K562 (cell line): ENCODE results near the gene BCAS2. TPM values are rescaled to one million over a fixed set of nuclear protein-coding genes. Genes with fewer than 3 reads are reported as not detected.

Experiments
- FOXP4 ChIP-seq: sonication (generic); formaldehyde crosslinking; IDR thresholded peaks from 2 replicates; pipeline ENCODE4 v1.8.0; 2022; ENCODE audit warnings: mild to moderate bottlenecking, missing genetic modification reagents, borderline replicate concordance
- HCFC1 ChIP-seq: IDR thresholded peaks from 2 replicates; pipeline ENCODE4 v1.6.1; 2012; ENCODE audit warnings: low read depth, low read length, improper control_type of control experiment
- HMGN3 ChIP-seq: IDR thresholded peaks from 2 replicates; pipeline ENCODE4 v1.6.1; 2011; ENCODE audit warnings: borderline replicate concordance, low read depth, mild to moderate bottlenecking, mixed read lengths, low read length; ENCODE audit not compliant: insufficient read length; ENCODE audit errors: extremely low read depth
- MAFF ChIP-seq: IDR thresholded peaks from 2 replicates; pipeline ENCODE4 v1.6.1; 2012; ENCODE audit warnings: low read length, improper control_type of control experiment
- REST ChIP-seq, 2 experiments: fragments of 450-650 bp; formaldehyde crosslinking in 1 of 2; IDR thresholded peaks; 2 replicates each; pipeline versions ENCODE4 v1.4.0 to v1.6.1; 2014 to 2020; ENCODE audit warnings: mild to moderate bottlenecking in 2 of 2, borderline replicate concordance in 1 of 2, low read depth in 1 of 2
- SIX5 ChIP-seq, 2 experiments: IDR thresholded peaks; 2 replicates each; pipeline ENCODE4 v1.6.1; 2011; ENCODE audit warnings: low read length in 2 of 2, borderline replicate concordance in 1 of 2, low read depth in 1 of 2, mild to moderate bottlenecking in 1 of 2, moderate library complexity in 1 of 2; ENCODE audit not compliant: insufficient read depth in 1 of 2
- SMARCA4 ChIP-seq: fragments of 450-650 bp; IDR thresholded peaks from 2 replicates; pipeline ENCODE4 v1.6.1; 2016
- TFE3 ChIP-seq: fragments of 450-650 bp; formaldehyde crosslinking; IDR thresholded peaks from 2 replicates; pipeline ENCODE4 v1.4.0; 2020; ENCODE audit warnings: mild to moderate bottlenecking, mixed read lengths
- TOE1 ChIP-seq, 2 experiments: fragments of 450-650 bp in 1 of 2; sonication (generic) in 1 of 2; formaldehyde crosslinking in 1 of 2; IDR thresholded peaks; 2 replicates each; pipeline versions ENCODE4 v1.7.1 to v1.8.0; 2016 to 2022; ENCODE audit warnings: borderline replicate concordance in 2 of 2, mild to moderate bottlenecking in 2 of 2, antibody characterized with exemption in 1 of 2, inconsistent platforms in 1 of 2, low read depth in 1 of 2, missing genetic modification reagents in 1 of 2, moderate library complexity in 1 of 2
- USF2 ChIP-seq: sonication (generic); formaldehyde crosslinking; IDR thresholded peaks from 2 replicates; pipeline ENCODE4 v1.5.0; 2020; ENCODE audit warnings: missing genetic modification reagents
- ZNF143 ChIP-seq: sonication (generic); formaldehyde crosslinking; IDR thresholded peaks from 2 replicates; pipeline ENCODE4 v1.9.0; 2022; ENCODE audit warnings: mild to moderate bottlenecking, missing genetic modification reagents
- polyA plus RNA-seq, 8 experiments: library from polyadenylated mRNA; depleted of rRNA in 4 of 8; stranded (reverse) in 5 of 8; unstranded in 3 of 8; fragments of >200 nt; fragmentation: Nextera tagmentation in 2 of 8; fragmentation: Illumina TruSeq in 1 of 8; extraction: Ambion mirVana in 2 of 8; extraction: Trizol in 1 of 8; gene quantifications; 2 replicates each; pipeline versions ENCODE4 v1.2.1 to v1.2.3, GENCODE V29; 2011 to 2014; ENCODE audit warnings: inconsistent platforms in 1 of 8, missing spikeins in 1 of 8
- total RNA-seq, 7 experiments: library from RNA; depleted of rRNA in 6 of 7; stranded (reverse); fragments of >200 nt in 6 of 7; fragmentation: Illumina TruSeq in 2 of 7; extraction: Trizol in 2 of 7; gene quantifications; 2 replicates each; pipeline versions ENCODE4 v1.2.1 to v1.2.3, GENCODE V29; 2011 to 2021; ENCODE audit warnings: low replicate concordance in 1 of 7

Gene BCAS2
- total and polyA plus RNA-seq, 9 of the 15 experiments (the other 6 are each of a cell fraction or from before 2014, with no cell fraction given): 59.3 to 183 (median 81.1) TPM

GRCh38 chr1:114524944-114525343 lies 56.5 kb downstream of the BCAS2 start (continued):
- TF ChIP-seq HCFC1: peak; percentile 85
- TF ChIP-seq MAFF: no peak
- peak; percentile 97 for TF ChIP-seq TOE1 (IDR thresholded peaks at IDR 0.05; ENCODE audit: borderline replicate concordance)
- TF ChIP-seq TOE1 (CRISPR knock-in tag; IDR thresholded peaks at IDR 0.05; ENCODE audit: borderline replicate concordance, low read depth): no peak
- TF ChIP-seq ZNF143 (CRISPR knock-in tag): peak; percentile 69
- TF ChIP-seq REST (IDR thresholded peaks at IDR 0.05; ENCODE audit: borderline replicate concordance): peak; percentile 23; the same call in 1 of the 2 replicates
- no peak for TF ChIP-seq REST (CRISPR knock-in tag; IDR thresholded peaks at IDR 0.05; ENCODE audit: low read depth)
- TF ChIP-seq SIX5 (IDR thresholded peaks at IDR 0.05; ENCODE audit: borderline replicate concordance in 1 of 2, insufficient read depth in 1 of 2, low read depth in 1 of 2, low read length in 2 of 2): peak; percentile 50 to 65
- peak; percentile 90 for TF ChIP-seq USF2
- no peak for TF ChIP-seq FOXP4 (CRISPR knock-in tag)
- no peak for TF ChIP-seq HMGN3
- TF ChIP-seq SMARCA4: no peak
- TF ChIP-seq TFE3 (CRISPR knock-in tag): peak; percentile 96
